ENCODE results near the gene DPP7. TPM values are rescaled to one million over a fixed set of nuclear protein-coding genes. Genes with fewer than 3 reads are reported as not detected.

Gene DPP7
- total and polyA plus RNA-seq, 2 experiments from 2014 or later, result 134 to 145 TPM

- Histone ChIP-seq H3K36me3 (ENCODE audit: low read depth) (no peaks in the 10 kb centered on the region), H3K27ac (no peak overlapping the region), H3K9ac (no peak overlapping the region), H3K4me1 (ENCODE audit: insufficient read depth) (no peaks in the 10 kb centered on the region), H3K9me3 (ENCODE audit: low read depth) (no peaks in the 10 kb centered on the region), H3K9me2 (ENCODE audit: insufficient read depth) (no peaks in the 10 kb centered on the region), H3K4me3 (no peak overlapping the region), H3F3A (ENCODE audit: insufficient read depth) (no peaks in the 10 kb centered on the region), H3K79me2 (ENCODE audit: insufficient read depth) (no peaks in the 10 kb centered on the region), H2AFZ (no peak overlapping the region), H3K27me3 (replicated peaks; ENCODE audit: insufficient read depth) (no peaks in the 10 kb centered on the region), H4K20me1 (ENCODE audit: insufficient read depth) (no peaks in the 10 kb centered on the region), H3K4me2 (ENCODE audit: unreplicated experiment) (no peak overlapping the region)
- 85 to 90% methylated on average over 17 of the region's 17 CpGs for WGBS, 2 experiments (ENCODE audit: low coverage in 1 of 2, low lambda C conversion rate in 2 of 2, missing lambda C conversion rate in 2 of 2)
- TF ChIP-seq EZH2phosphoT487 (IDR thresholded peaks at IDR 0.05; ENCODE audit: insufficient read depth, low read depth) (no peak), EZH2 (IDR thresholded peaks at IDR 0.05; ENCODE audit: insufficient read depth, poor library complexity, severe bottlenecking) (no peak)
- in situ Hi-C loops (cut with MboI), result no loop called here
- DNase-seq, result no peak
Measured at GRCh38 chr9:137068539-137069507, 45.7 kb downstream of the DPP7 start.

- no peaks in the 10 kb centered on the region for H3K27me3 ChIP-seq (replicated peaks; ENCODE audit: insufficient read depth)
- no peaks in the 10 kb centered on the region for H3F3A ChIP-seq (ENCODE audit: insufficient read depth)
- no peak overlapping the region for H2AFZ ChIP-seq
- H4K20me1 ChIP-seq (ENCODE audit: insufficient read depth), result no peaks in the 10 kb centered on the region
- peak; percentile 82 for DNase-seq
- no peak overlapping the region for H3K9ac ChIP-seq
- no peaks in the 10 kb centered on the region for H3K36me3 ChIP-seq (ENCODE audit: low read depth)
- no peaks in the 10 kb centered on the region for H3K9me2 ChIP-seq (ENCODE audit: insufficient read depth)
- H3K4me2 ChIP-seq (ENCODE audit: unreplicated experiment), result no peak overlapping the region
- in situ Hi-C loops (cut with MboI), result no loop called here
- H3K9me3 ChIP-seq (ENCODE audit: low read depth), result no peaks in the 10 kb centered on the region
- H3K79me2 ChIP-seq (ENCODE audit: insufficient read depth), result no peaks in the 10 kb centered on the region
- H3K4me1 ChIP-seq (ENCODE audit: insufficient read depth), result no peaks in the 10 kb centered on the region
- 51 to 52% methylated on average over 12 of the region's 12 CpGs for WGBS, 2 experiments (ENCODE audit: low coverage in 1 of 2, low lambda C conversion rate in 2 of 2, missing lambda C conversion rate in 2 of 2)
- TF ChIP-seq EZH2phosphoT487 (IDR thresholded peaks at IDR 0.05; ENCODE audit: insufficient read depth, low read depth), result no peak
- no peak for TF ChIP-seq EZH2 (IDR thresholded peaks at IDR 0.05; ENCODE audit: insufficient read depth, poor library complexity, severe bottlenecking)
- no peak overlapping the region for H3K27ac ChIP-seq
- no peak overlapping the region for H3K4me3 ChIP-seq
Measured at GRCh38 chr9:137067860-137068538, 46.5 kb downstream of the DPP7 start.

- H3K4me1 ChIP-seq (ENCODE audit: insufficient read depth), result no peaks in the 10 kb centered on the region
- in situ Hi-C loops (cut with MboI), result no loop called here
- H3K36me3 ChIP-seq (ENCODE audit: low read depth), result no peaks in the 10 kb centered on the region
- no peaks in the 10 kb centered on the region for H4K20me1 ChIP-seq (ENCODE audit: insufficient read depth)
- no peaks in the 10 kb centered on the region for H3K9me3 ChIP-seq (ENCODE audit: low read depth)
- no peak overlapping the region for H3K4me2 ChIP-seq (ENCODE audit: unreplicated experiment)
- DNase-seq, result no peak
- no peaks in the 10 kb centered on the region for H3F3A ChIP-seq (ENCODE audit: insufficient read depth)
- no peak overlapping the region for H3K9ac ChIP-seq
- H3K4me3 ChIP-seq, result no peak overlapping the region
- H2AFZ ChIP-seq, result no peak overlapping the region
- no peaks in the 10 kb centered on the region for H3K79me2 ChIP-seq (ENCODE audit: insufficient read depth)
- no peaks in the 10 kb centered on the region for H3K27me3 ChIP-seq (replicated peaks; ENCODE audit: insufficient read depth)
- no peak overlapping the region for H3K27ac ChIP-seq
- H3K9me2 ChIP-seq (ENCODE audit: insufficient read depth), result no peaks in the 10 kb centered on the region
- 86 to 88% methylated on average over 18 to 26 of the region's 26 CpGs for WGBS, 2 experiments (ENCODE audit: low coverage in 1 of 2, low lambda C conversion rate in 2 of 2, missing lambda C conversion rate in 2 of 2)
- TF ChIP-seq EZH2 (IDR thresholded peaks at IDR 0.05; ENCODE audit: insufficient read depth, poor library complexity, severe bottlenecking) (no peak), EZH2phosphoT487 (IDR thresholded peaks at IDR 0.05; ENCODE audit: insufficient read depth, low read depth) (no peak)
Measured at GRCh38 chr9:137066096-137066861, 48.3 kb downstream of the DPP7 start.

GRCh38 chr9:137065336-137065967 is 49.1 kb downstream of the DPP7 start:
- no peak overlapping the region for H3K9ac ChIP-seq
- H3K4me3 ChIP-seq, result no peak overlapping the region
- in situ Hi-C loops (cut with MboI), result no loop called here
- TF ChIP-seq EZH2 (IDR thresholded peaks at IDR 0.05; ENCODE audit: insufficient read depth, poor library complexity, severe bottlenecking), result no peak
- no peak for TF ChIP-seq EZH2phosphoT487 (IDR thresholded peaks at IDR 0.05; ENCODE audit: insufficient read depth, low read depth)
- no peak overlapping the region for H3K4me2 ChIP-seq (ENCODE audit: unreplicated experiment)
- H3K36me3 ChIP-seq (ENCODE audit: low read depth), result no peaks in the 10 kb centered on the region
- no peaks in the 10 kb centered on the region for H3K4me1 ChIP-seq (ENCODE audit: insufficient read depth)
- H3K27ac ChIP-seq, result no peak overlapping the region
- 79 to 83% methylated on average over 23 of the region's 23 CpGs for WGBS, 2 experiments (ENCODE audit: low coverage in 1 of 2, low lambda C conversion rate in 2 of 2, missing lambda C conversion rate in 2 of 2)
- no peaks in the 10 kb centered on the region for H3K9me3 ChIP-seq (ENCODE audit: low read depth)
- no peak for DNase-seq
- H3K9me2 ChIP-seq (ENCODE audit: insufficient read depth), result no peaks in the 10 kb centered on the region
- H4K20me1 ChIP-seq (ENCODE audit: insufficient read depth), result no peaks in the 10 kb centered on the region
- H3F3A ChIP-seq (ENCODE audit: insufficient read depth), result no peaks in the 10 kb centered on the region
- H3K79me2 ChIP-seq (ENCODE audit: insufficient read depth), result no peaks in the 10 kb centered on the region
- H2AFZ ChIP-seq, result no peak overlapping the region
- H3K27me3 ChIP-seq (replicated peaks; ENCODE audit: insufficient read depth), result no peaks in the 10 kb centered on the region

Measured in GM23248 (cell line).